HEK293 (cell line): Measurements from ENCODE around the gene OR6N1.

ENCODE experiments used
- CTCF ChIA-PET: fragments of 350-600 bp; formaldehyde crosslinking; extraction: SDS; loops from one replicate; lab custom pipeline; 2021; ENCODE audit warnings: antibody characterized with exemption; lab: Yijun Ruan, JAX
- POLR2A ChIA-PET: fragments of 300-600 bp; formaldehyde crosslinking; extraction: SDS; loops from one replicate; lab custom pipeline; 2020; ENCODE audit warnings: antibody characterized with exemption, inconsistent platforms; lab: Yijun Ruan, JAX
- H3K27ac ChIP-seq: fragments of 200-500 bp; sonication (Bioruptor generic); 2 replicates; pipeline ENCODE4 v1.5.1; 2014; ENCODE audit warnings: low read depth, low read length, control low read depth, inconsistent platforms; ENCODE audit errors: extremely low read depth
- H3K36me3 ChIP-seq, 2 experiments: fragments of 200-500 bp in 1 of 2; sonication (Bioruptor generic) in 1 of 2; 1 replicate in 1 of 2; 2 replicates in 1 of 2; pipeline ENCODE4 v1.5.1; 2014 to 2017; ENCODE audit warnings: inconsistent platforms in 2 of 2, low read length in 2 of 2; ENCODE audit not compliant: control insufficient read depth in 2 of 2, insufficient read depth in 1 of 2
- H3K4me1 ChIP-seq: fragments of 200-500 bp; sonication (Bioruptor generic); 2 replicates; pipeline ENCODE4 v1.5.1; 2014; ENCODE audit warnings: mild to moderate bottlenecking, low read length, inconsistent platforms; ENCODE audit not compliant: control insufficient read depth, insufficient read depth
- H3K4me3 ChIP-seq: 2 replicates; pipeline ENCODE4 v1.5.1; 2011; ENCODE audit warnings: low read depth, mild to moderate bottlenecking, control low read depth, low read length, moderate library complexity
- H3K9me3 ChIP-seq: fragments of 200-500 bp; sonication (Bioruptor generic); 2 replicates; pipeline ENCODE4 v1.5.1; 2014; ENCODE audit warnings: low read depth, low read length, inconsistent platforms; ENCODE audit not compliant: control insufficient read depth, insufficient read depth
- CTCF ChIP-seq: fragments of 450-650 bp; formaldehyde crosslinking; IDR thresholded peaks from 2 replicates; pipeline ENCODE4 v1.5.1; 2016; ENCODE audit warnings: missing biosample characterization, missing genetic modification characterization
- KLF16 ChIP-seq: fragments of 450-650 bp; formaldehyde crosslinking; IDR thresholded peaks from 2 replicates; pipeline ENCODE4 v1.5.1; 2017; ENCODE audit warnings: missing biosample characterization, missing genetic modification characterization
- MYNN ChIP-seq: fragments of 450-650 bp; formaldehyde crosslinking; IDR thresholded peaks from 2 replicates; pipeline ENCODE4 v1.5.1; 2016; ENCODE audit warnings: missing biosample characterization, missing genetic modification characterization, borderline replicate concordance
- WT1 ChIP-seq: fragments of 450-650 bp; formaldehyde crosslinking; IDR thresholded peaks from 2 replicates; pipeline ENCODE4 v1.5.1; 2016; ENCODE audit warnings: missing biosample characterization, missing genetic modification characterization
- YY1 ChIP-seq: fragments of 450-650 bp; formaldehyde crosslinking; IDR thresholded peaks from 2 replicates; pipeline ENCODE4 v1.5.1; 2018; ENCODE audit warnings: missing biosample characterization, missing genetic modification characterization
- ZBTB17 ChIP-seq: fragments of 450-650 bp; formaldehyde crosslinking; IDR thresholded peaks from 2 replicates; pipeline ENCODE4 v1.5.1; 2016; ENCODE audit warnings: missing biosample characterization, missing genetic modification characterization
- ZBTB44 ChIP-seq: fragments of 450-650 bp; IDR thresholded peaks from 2 replicates; pipeline ENCODE4 v1.5.1; 2018; ENCODE audit warnings: missing biosample characterization, mild to moderate bottlenecking, missing genetic modification characterization
- ZBTB7A ChIP-seq: fragments of 450-650 bp; formaldehyde crosslinking; IDR thresholded peaks from 2 replicates; pipeline ENCODE4 v1.5.1; 2016; ENCODE audit warnings: low read depth, missing biosample characterization, missing genetic modification characterization
- ZFP3 ChIP-seq: fragments of 450-650 bp; formaldehyde crosslinking; IDR thresholded peaks from 2 replicates; pipeline ENCODE4 v1.5.1; 2016; ENCODE audit warnings: low read depth, missing biosample characterization, missing genetic modification characterization
- ZFP69B ChIP-seq: fragments of 450-650 bp; formaldehyde crosslinking; IDR thresholded peaks from 2 replicates; pipeline ENCODE4 v1.5.1; 2016; ENCODE audit warnings: missing biosample characterization, missing genetic modification characterization
- ZNF335 ChIP-seq: fragments of 450-650 bp; formaldehyde crosslinking; conservative IDR thresholded peaks from 2 replicates; pipeline ENCODE4 v1.5.1; 2016; ENCODE audit warnings: missing biosample characterization, missing genetic modification characterization
- ZNF354C ChIP-seq: fragments of 450-650 bp; formaldehyde crosslinking; IDR thresholded peaks from 2 replicates; pipeline ENCODE4 v1.5.1; 2016; ENCODE audit warnings: missing biosample characterization, missing genetic modification characterization, low read depth, borderline replicate concordance
- ZNF544 ChIP-seq: fragments of 450-650 bp; formaldehyde crosslinking; IDR thresholded peaks from 2 replicates; pipeline ENCODE4 v1.5.0; 2017; ENCODE audit warnings: missing biosample characterization, missing genetic modification characterization
- ZNF560 ChIP-seq: fragments of 450-650 bp; formaldehyde crosslinking; IDR thresholded peaks from 2 replicates; pipeline ENCODE4 v1.5.1; 2017; ENCODE audit warnings: missing biosample characterization, missing genetic modification characterization, borderline replicate concordance
- ZNF623 ChIP-seq: fragments of 450-650 bp; formaldehyde crosslinking; IDR thresholded peaks from 2 replicates; pipeline ENCODE4 v1.5.1; 2016; ENCODE audit warnings: missing biosample characterization, missing genetic modification characterization
- ZNF704 ChIP-seq: fragments of 450-650 bp; formaldehyde crosslinking; IDR thresholded peaks from 2 replicates; pipeline ENCODE4 v1.5.1; 2016; ENCODE audit warnings: missing biosample characterization, missing genetic modification characterization
- ZNF707 ChIP-seq: fragments of 450-650 bp; formaldehyde crosslinking; IDR thresholded peaks from 2 replicates; pipeline ENCODE4 v1.5.1; 2016; ENCODE audit warnings: missing biosample characterization, missing genetic modification characterization
- TF ChIP-seq, protein P1 (sequence below): fragments of 450-650 bp; formaldehyde crosslinking; IDR thresholded peaks from 2 replicates; pipeline ENCODE4 v1.5.1; 2016; ENCODE audit warnings: missing biosample characterization, missing genetic modification characterization
- TF ChIP-seq, protein P2 (sequence below): fragments of 450-650 bp; formaldehyde crosslinking; IDR thresholded peaks from 2 replicates; pipeline ENCODE4 v1.5.1; 2016; ENCODE audit warnings: missing biosample characterization, missing genetic modification characterization

The OR6N1 gene

DNA sequence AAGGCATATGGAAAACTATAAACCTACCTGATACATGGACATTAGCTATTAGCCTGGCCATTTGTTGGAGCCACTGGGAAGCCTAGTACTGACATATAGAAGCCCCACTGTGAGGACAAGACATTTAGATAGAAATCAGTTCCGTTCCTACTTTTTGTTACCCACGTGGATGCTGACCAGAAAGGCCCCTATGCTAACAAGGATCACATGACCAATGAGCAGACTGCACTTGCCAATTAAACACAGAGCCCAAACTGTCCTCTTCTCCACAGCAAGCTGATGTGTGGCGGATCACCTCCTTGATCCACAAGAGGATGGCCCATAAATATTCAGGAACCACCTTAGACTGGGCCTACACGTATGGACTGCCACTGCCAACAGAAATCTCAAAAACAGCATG is 40.3 kb downstream of the OR6N1 start (continued):
- no peak for TF ChIP-seq ZBTB7A (tag by site-specific recombination)
- no peak for TF ChIP-seq ZNF560 (tag by site-specific recombination)
- TF ChIP-seq MYNN (tag by site-specific recombination), result no peak

DNA sequence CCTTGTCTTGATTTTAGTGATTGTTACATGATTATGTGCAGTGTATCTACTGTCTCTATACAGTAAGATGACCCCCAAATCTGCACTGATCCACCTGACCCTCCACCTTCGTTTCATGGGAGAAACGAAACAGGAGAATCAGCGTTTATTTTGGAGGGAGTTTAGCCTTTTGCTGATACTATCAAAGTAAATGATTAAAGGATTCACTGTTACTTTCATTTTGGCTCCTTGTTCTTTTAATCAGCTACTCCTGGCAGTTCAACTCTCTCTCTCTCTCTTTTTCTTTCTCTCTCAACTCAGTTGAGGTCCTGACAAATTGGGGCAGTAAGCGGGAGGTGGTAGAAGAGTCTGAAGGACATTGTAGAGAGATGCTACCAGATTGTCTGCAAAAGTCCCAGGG is 41.5 kb downstream of the OR6N1 start:
- no peak for TF ChIP-seq KLF16
- TF ChIP-seq ZNF707 (tag by site-specific recombination), result no peak
- no peak for TF ChIP-seq ZFP69B (tag by site-specific recombination)
- no peak for TF ChIP-seq WT1
- H3K4me1 ChIP-seq, result no peaks in the 10 kb centered on the region
- POLR2A ChIA-PET, result no interaction called here
- H3K4me3 ChIP-seq, result no peak overlapping the region
- CTCF ChIA-PET, result no interaction called here
- H3K36me3 ChIP-seq, result no peaks in the 10 kb centered on the region
- no peaks in the 10 kb centered on the region for H3K9me3 ChIP-seq
- H3K27ac ChIP-seq, result no peak overlapping the region

- H3K9me3 ChIP-seq, result no peaks in the 10 kb centered on the region
- no peak overlapping the region for H3K27ac ChIP-seq
- TF ChIP-seq ZNF560 (tag by site-specific recombination), result no peak
- no peak for TF ChIP-seq ZNF704
- no peak for TF ChIP-seq ZBTB44 (tag by site-specific recombination)
- no peak for TF ChIP-seq MYNN (tag by site-specific recombination)
- no peak for TF ChIP-seq ZNF623
- TF ChIP-seq, protein P1, sequence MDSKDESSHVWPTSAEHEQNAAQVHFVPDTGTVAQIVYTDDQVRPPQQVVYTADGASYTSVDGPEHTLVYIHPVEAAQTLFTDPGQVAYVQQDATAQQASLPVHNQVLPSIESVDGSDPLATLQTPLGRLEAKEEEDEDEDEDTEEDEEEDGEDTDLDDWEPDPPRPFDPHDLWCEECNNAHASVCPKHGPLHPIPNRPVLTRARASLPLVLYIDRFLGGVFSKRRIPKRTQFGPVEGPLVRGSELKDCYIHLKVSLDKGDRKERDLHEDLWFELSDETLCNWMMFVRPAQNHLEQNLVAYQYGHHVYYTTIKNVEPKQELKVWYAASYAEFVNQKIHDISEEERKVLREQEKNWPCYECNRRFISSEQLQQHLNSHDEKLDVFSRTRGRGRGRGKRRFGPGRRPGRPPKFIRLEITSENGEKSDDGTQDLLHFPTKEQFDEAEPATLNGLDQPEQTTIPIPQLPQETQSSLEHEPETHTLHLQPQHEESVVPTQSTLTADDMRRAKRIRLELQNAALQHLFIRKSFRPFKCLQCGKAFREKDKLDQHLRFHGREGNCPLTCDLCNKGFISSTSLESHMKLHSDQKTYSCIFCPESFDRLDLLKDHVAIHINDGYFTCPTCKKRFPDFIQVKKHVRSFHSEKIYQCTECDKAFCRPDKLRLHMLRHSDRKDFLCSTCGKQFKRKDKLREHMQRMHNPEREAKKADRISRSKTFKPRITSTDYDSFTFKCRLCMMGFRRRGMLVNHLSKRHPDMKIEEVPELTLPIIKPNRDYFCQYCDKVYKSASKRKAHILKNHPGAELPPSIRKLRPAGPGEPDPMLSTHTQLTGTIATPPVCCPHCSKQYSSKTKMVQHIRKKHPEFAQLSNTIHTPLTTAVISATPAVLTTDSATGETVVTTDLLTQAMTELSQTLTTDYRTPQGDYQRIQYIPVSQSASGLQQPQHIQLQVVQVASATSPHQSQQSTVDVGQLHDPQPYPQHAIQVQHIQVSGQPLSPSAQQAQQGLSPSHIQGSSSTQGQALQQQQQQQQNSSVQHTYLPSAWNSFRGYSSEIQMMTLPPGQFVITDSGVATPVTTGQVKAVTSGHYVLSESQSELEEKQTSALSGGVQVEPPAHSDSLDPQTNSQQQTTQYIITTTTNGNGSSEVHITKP (tag by site-specific recombination), result no peak
- no peak for TF ChIP-seq KLF16
- no peak for TF ChIP-seq WT1
- no peak for TF ChIP-seq ZNF544 (tag by site-specific recombination)
- TF ChIP-seq CTCF (tag by site-specific recombination), result no peak
- TF ChIP-seq ZNF354C (tag by site-specific recombination), result no peak
- TF ChIP-seq, protein P2, sequence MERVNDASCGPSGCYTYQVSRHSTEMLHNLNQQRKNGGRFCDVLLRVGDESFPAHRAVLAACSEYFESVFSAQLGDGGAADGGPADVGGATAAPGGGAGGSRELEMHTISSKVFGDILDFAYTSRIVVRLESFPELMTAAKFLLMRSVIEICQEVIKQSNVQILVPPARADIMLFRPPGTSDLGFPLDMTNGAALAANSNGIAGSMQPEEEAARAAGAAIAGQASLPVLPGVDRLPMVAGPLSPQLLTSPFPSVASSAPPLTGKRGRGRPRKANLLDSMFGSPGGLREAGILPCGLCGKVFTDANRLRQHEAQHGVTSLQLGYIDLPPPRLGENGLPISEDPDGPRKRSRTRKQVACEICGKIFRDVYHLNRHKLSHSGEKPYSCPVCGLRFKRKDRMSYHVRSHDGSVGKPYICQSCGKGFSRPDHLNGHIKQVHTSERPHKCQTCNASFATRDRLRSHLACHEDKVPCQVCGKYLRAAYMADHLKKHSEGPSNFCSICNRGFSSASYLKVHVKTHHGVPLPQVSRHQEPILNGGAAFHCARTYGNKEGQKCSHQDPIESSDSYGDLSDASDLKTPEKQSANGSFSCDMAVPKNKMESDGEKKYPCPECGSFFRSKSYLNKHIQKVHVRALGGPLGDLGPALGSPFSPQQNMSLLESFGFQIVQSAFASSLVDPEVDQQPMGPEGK (tag by site-specific recombination), result no peak
- TF ChIP-seq YY1, result no peak
- TF ChIP-seq ZBTB17 (tag by site-specific recombination), result no peak
- no peak for TF ChIP-seq ZFP3 (tag by site-specific recombination)
- TF ChIP-seq ZNF335 (tag by site-specific recombination), result no peak
- TF ChIP-seq, all 188 proteins: peak for 0
- ChIA-PET CTCF (no interaction called here), POLR2A (no interaction called here)
- no peaks in the 10 kb centered on the region for H3K36me3 ChIP-seq
- H3K4me3 ChIP-seq, result no peak overlapping the region
- H3K4me1 ChIP-seq, result no peaks in the 10 kb centered on the region
These were observed 43.3 kb downstream of the OR6N1 start for GRCh38 chr1:158728510-158729225.
